Breast epithelium (tissue), 3 donors: Measurements from ENCODE around the gene DTL.

Experiments used
- POLR2A ChIP-seq: fragments of 450-650 bp; IDR thresholded peaks from one replicate; pipeline ENCODE4 v1.6.1; 2016; ENCODE audit warnings: antibody characterized with exemption, mild to moderate bottlenecking, moderate library complexity
- TF ChIP-seq, protein P1 (sequence below), 3 donors: fragments of 450-650 bp; IDR thresholded peaks; one replicate each; pipeline ENCODE4 v1.5.1; 2016 to 2017; ENCODE audit warnings: antibody characterized with exemption in 3 of 3, mild to moderate bottlenecking in 3 of 3, moderate library complexity in 3 of 3

DNA sequence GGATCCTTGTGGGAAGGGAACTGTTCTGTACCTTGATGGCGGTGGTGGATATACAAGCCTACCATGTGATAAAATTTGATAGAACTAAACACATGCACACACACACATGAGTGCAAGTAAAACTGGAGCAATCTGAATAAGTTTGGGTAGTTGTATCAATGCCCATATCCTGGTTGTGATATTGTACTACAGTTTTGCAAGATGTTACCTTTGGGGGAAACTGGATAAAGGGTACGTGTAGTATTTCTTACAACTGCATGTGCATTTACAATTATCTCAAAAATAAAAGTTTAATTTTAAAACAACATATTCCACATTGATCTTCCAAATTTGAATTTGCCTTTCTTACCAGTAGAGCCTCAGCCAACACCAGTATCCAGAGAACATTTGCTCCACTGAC, 99.6 kb downstream of the DTL start:
- TF ChIP-seq, protein P1, sequence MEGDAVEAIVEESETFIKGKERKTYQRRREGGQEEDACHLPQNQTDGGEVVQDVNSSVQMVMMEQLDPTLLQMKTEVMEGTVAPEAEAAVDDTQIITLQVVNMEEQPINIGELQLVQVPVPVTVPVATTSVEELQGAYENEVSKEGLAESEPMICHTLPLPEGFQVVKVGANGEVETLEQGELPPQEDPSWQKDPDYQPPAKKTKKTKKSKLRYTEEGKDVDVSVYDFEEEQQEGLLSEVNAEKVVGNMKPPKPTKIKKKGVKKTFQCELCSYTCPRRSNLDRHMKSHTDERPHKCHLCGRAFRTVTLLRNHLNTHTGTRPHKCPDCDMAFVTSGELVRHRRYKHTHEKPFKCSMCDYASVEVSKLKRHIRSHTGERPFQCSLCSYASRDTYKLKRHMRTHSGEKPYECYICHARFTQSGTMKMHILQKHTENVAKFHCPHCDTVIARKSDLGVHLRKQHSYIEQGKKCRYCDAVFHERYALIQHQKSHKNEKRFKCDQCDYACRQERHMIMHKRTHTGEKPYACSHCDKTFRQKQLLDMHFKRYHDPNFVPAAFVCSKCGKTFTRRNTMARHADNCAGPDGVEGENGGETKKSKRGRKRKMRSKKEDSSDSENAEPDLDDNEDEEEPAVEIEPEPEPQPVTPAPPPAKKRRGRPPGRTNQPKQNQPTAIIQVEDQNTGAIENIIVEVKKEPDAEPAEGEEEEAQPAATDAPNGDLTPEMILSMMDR (IDR thresholded peaks at IDR 0.05) = no peak
- TF ChIP-seq POLR2A = no peak
